Ishikawa (cell line): ENCODE measurements around the gene RFK.

Experiments used
- EGR1 ChIP-seq: IDR thresholded peaks from 2 replicates; pipeline ENCODE4 v1.6.1; 2012
- RAD21 ChIP-seq: IDR thresholded peaks from 2 replicates; pipeline ENCODE4 v1.6.1; 2012; ENCODE audit warnings: low read depth
- TCF12 ChIP-seq: IDR thresholded peaks from 2 replicates; pipeline ENCODE4 v1.6.1; 2012; ENCODE audit warnings: low read depth
- TEAD4 ChIP-seq: IDR thresholded peaks from 2 replicates; pipeline ENCODE4 v1.6.1; 2012
- YY1 ChIP-seq: IDR thresholded peaks from 2 replicates; pipeline ENCODE4 v1.6.1; 2012; ENCODE audit warnings: low read depth
- TF ChIP-seq, protein P1 (sequence below): IDR thresholded peaks from 2 replicates; pipeline ENCODE4 v1.6.1; 2012

- TF ChIP-seq EGR1 (no peak), RAD21 (no peak), YY1 (no peak), TCF12 (no peak), TEAD4 (no peak)
- TF ChIP-seq, protein P1, sequence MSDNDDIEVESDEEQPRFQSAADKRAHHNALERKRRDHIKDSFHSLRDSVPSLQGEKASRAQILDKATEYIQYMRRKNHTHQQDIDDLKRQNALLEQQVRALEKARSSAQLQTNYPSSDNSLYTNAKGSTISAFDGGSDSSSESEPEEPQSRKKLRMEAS: no peak
Observed at GRCh38 chr9:76377791-76378190, 16.4 kb downstream of the RFK start.
